Activated CD8-positive, alpha-beta memory T cell treated with anti-CD3 and anti-CD28 coated beads for 4 hours (primary cell): Measurements from ENCODE around the gene CHRNA4.

ENCODE experiments used
- DNase-seq, 2 donors: peaks; one replicate each; pipeline ENCODE4 v3.0.0-alpha.2; 2020; ENCODE audit warnings: low read depth in 2 of 2

The CHRNA4 gene

DNA sequence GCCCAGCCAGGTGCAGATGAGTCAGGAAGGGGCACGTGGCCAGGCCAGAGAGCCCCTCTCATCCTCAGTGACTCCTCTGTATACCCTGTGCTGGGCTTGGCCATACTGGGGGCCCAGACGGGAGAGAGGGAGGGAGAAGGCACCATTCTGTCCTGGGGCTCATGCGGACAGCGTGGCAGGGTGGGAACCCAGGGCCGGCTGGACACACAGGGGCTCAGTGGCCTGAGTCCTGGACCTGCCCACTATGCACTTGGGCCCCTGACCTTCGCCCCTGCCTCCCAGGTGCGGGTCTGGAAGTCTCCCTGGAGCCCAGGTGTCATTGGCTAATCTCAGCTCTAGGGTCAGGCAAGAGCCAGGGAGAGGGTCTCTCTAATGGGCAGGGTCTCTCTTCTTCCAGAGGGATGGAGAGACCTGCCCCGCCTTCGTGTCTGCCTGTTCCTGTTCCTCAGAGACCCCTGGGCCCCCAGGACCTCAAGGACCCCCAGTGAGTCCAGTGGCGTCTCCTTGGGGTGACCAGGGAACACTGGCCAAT lies 40.5 kb downstream of the CHRNA4 start:
- DNase-seq: no peak

GRCh38 chr20:63320041-63320511 lies 41.1 kb downstream of the CHRNA4 start:
- DNase-seq: no peak

DNA sequence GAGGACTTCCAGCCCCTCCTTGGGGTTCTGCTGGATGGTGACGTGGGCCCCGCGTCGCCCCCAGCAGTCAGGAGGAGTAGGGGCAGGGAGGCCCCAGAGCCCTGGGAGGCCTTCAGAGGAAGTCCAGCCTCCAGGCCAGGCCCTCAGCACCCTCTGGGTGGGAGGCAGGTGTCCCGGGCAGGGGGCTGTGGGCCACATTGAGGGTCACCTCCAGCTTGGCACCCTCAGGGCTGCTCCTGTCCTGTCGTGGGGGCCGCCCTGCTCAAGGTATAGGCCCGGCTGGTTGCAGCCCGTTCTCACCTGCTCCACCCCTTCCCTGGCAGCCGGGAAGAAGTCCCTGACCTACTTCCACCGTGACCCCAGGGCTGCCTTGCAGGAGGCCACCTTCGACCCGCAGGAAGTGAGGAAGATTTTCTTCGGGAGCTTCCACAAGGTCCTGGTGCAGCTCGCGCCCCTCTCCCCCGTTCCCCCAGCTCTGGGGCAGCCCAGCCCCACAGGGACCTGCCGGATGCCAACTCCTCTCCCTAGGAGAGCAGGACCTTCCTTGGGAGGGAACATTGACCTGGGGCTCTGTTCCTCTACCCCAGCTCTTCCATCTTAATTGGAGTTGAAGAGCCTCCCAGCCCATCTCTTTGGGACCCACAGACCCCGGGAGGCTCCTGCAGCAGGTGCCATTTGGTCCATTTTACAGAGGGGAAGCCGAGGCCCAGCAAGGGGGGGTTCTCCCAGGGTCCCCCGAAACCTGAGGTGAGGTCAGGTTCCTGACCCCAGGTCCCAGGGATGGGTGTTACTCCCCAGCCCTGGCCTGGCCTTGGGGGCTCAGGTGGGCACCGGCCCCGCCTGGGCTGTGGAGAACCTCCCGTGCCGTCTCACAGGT lies 41.7 kb downstream of the CHRNA4 start:
- DNase-seq: no peak

DNA sequence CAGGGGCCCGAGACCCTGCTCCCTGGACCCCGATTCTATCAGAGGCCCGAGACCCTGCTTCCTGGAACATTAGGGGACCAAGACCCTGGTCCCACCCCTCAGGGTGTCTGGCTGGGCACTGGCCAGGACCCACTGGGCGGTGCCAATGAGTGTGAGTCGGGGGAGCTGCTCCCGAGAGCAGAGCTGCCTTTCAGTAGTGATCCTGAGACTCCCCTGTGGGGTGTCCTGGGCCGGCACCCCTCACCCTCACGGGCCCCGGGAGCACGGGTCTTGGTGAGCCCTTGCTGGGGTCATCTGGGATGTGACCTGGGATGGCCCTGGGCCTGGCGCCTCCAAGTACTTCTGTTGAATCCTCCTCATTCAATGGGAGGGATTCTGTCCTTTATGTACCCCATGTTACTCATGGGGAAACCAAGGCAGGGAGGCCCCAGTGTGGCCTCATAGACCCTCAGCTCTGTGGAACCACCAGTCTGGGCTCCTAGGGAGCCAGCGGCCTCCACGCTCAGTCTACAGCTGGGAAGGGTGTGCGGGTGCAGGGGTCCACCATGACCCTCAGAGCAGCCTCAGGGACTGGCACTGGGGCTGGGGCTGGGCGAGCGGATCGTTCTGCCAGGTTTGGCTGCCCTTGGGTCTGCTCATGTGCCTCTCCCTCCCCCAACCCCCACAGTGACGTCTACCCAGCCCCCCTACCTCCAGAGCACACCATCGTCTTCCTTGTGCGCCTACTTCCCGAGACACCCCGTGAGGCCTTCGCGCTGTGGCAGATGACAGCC lies 42.6 kb downstream of the CHRNA4 start:
- DNase-seq: no peak

DNA sequence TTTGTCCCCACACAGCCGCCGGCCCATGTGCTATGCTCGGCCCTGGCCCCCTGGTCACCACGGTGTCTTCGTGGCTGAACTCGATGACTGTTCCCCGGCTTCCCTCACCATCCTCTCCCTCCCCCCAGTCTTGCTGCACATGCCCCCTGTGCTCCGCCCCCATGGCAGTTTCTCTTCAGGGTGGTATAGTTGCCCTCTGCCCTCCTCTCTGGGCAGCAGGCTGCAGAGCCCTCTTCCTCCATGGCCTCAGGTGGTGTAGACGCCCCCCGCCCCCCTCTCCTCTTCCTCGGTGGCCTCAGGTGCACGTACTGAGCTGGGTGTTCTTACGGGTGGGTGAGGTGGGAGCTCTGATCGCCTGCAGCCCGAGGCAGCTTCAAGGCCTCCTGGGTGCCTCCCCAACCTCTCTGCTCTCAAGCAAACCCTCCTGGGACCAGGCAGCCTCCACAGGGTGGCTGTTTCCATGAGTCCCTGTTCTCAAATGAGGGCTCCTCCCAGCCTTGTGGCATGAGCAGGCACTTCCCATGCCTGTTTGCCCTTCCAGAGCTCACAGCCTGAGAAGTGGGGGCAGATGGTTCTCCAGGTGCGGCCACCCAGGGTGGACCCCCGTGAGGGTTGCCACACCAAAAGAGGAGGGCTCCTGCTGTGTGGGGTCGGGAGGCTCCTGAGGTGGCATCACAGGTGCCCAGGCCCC lies 43.4 kb downstream of the CHRNA4 start:
- no peak for DNase-seq

- DNase-seq: no peak
These were observed 44.1 kb downstream of the CHRNA4 start for GRCh38 chr20:63317061-63317460.

DNA sequence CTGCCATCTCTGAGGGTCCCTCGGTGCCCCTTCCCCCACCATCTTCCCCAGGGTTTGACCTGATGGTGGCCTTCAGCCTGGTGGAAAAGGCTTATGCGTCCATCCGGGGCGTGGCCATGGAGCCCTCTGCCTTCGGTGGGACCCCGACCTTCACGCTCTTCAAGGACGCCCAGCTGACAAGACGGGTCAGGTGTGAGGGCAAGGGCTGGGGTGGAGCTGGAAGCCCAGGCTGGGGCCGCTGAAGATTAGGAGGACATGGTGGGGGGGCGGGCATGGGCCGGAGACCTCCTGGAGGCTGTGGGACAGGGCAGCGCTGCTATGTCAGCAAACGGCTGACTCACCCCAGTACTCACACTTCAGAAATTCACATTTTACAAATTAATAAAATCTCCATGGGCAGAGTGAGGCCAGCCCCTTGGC lies 44.6 kb downstream of the CHRNA4 start:
- no peak for DNase-seq

DNA sequence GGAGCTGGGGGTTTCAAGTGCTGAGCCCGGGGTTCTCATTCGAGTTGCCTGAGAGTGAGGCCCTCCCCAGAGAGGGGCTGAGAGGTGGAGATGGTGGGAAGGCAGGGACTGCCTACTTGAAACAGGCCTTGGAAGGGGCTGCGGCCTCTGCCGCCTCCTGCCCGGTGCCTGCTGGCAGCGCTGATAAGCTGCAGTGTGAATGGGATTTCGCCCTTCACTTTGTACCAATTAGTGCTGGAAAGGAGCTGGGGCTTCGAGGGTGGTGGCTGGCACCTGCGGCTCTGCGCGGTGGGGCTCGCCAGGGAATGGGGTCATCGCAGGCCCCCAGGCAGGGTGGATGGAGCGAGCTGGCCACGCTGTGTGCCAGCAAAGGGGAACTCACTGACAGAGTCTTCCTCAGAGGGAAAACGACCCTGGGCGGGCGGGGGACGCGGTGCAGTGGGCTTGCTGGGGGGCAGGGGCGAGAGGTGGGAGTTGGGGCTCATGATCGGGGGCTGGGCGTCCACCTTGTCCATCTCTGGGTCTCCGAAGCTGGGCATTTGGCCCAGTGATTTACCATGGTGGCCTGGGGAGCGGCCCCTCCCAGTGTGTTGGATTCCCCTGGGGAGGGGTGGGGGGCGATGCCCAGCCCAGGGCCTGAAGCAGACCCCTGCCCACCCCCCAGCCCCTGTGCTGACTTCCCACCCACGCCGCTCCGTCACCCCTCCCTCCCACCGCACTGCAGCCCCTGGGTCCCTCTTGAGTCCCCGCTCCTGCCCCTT lies 45.2 kb downstream of the CHRNA4 start:
- no peak for DNase-seq

DNA sequence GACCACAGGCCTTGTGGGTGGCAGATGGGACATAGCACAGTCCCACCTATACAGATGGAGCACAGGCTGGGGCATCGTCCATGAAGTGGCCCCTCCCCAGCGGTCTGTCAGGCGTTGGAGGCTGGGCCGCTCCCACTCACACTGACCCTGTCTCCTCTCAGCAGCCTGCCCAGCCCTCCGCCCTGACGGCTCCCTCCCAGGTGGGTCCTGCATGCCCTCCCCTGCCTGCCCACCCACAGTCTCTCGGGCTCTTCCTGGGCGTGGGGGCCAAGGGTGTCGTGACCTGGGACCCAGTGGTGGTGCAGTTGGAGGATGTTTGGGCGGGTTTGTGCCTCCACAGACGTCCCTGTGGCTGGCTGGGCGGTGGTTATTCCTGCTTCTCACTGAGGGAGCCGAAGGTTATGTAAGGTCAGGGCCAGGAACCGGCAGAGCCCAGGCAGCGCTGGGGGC lies 45.9 kb downstream of the CHRNA4 start:
- no peak for DNase-seq

DNA sequence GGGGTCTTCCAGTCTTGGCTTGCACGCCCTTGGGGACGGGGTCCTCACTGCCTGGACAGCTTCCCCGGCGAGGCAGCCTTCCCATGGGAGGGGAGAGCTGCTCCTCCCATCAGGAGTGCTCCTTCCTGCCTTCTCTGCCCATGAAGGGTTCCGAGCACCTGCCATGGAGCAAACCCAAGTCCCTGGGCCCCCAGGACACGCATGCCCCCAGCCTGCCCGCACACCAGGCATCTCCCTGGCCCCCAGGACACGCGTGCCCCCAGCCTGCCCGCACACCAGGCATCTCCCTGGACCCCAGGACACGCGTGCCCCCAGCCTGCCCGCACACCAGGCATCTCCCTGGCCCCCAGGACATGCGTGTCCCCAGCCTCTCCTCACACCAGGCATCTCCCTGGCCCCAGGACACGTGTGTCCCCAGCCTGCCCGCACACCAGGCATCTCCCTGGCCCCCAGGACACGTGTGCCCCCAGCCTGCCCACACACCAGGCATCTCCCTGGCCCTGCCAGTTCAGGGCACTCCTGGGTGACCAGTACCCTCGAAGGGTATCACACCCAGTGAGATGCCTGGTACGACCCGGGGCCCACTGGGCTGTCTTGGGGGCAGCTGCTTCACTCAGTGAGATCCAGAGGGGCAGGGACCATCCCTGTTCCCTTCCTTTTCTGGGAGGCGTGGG lies 46.4 kb downstream of the CHRNA4 start:
- no peak for DNase-seq

GRCh38 chr20:63314015-63314471 lies 47.1 kb downstream of the CHRNA4 start:
- no peak for DNase-seq

DNA sequence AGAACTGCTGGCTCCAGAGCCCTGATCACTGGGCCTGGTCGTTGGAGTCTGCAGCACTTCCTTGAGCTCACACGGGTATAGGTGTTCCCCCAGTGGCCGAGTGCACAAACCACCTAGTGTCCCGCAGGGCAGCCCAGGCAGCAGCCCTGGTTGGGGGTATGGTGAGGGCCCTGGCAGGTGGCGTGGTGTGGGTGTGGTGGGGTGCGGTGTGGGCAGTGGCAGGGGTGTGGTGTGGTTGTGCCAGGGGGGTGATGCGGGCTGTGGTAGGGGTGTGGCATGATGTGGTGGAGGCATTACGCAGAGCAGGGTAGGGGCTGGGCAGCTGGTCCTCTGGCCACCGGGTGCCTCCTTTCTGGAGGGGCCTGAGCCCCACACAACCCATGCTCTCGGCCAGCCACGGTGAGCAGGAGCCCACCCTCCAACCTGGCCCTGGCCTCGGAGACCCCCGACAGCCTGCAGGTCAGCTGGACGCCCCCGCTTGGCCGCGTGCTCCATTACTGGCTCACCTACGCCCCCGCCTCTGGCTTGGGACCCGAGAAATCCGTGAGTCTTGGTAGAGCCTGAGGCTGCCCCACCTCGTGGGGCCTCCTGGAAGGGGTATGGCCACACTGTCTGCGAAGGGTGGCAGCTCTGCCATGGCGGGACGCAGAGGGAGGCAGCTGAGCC lies 47.7 kb downstream of the CHRNA4 start:
- no peak for DNase-seq

DNA sequence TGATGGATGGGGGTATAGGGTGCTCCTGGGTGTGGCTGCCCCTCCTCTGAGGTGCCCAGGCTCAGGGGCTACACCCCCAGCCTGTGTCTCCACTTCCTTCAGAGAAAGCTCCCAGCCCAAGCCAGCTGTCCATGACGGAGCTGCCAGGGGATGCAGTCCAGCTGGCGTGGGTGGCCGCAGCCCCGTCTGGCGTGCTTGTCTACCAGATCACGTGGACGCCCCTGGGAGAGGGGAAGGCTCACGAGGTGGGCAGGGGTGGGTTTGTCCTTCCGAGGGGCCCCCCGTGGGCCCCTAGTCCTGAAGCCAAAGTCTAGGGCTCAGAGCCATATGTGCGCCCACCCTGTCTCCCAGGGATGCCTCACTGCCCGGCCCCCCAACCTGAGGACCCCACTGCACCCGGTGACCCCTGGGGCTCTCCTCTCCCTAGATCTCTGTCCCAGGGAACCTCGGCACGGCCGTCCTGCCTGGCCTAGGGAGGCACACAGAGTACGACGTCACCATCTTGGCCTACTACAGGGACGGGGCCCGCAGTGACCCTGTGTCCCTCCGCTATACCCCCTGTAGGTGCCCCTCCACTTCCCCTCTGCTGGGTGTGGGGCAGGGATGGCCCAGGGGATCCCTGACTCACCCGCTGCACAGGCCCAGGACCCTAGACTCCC lies 48.3 kb downstream of the CHRNA4 start:
- no peak for DNase-seq

DNA sequence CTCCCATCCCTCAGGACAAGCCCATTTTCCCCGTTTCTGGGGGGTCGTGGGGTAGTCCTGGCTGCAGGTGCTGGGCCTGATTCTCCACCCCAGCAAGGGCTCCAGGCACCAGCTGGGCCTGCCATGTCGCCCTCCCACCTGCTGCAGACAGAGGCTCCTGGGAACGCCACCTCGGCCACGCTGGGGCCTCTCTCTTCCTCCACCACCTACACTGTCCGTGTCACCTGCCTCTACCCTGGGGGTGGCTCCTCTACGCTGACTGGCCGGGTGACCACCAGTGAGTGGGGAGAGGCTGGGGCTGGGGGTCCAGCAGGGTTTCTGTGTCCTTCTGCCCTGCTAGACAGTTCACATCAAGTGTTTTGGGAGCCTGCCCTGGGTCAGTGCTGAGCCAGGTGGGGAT lies 48.9 kb downstream of the CHRNA4 start:
- DNase-seq: no peak

GRCh38 chr20:63311833-63312243 lies 49.3 kb downstream of the CHRNA4 start:
- DNase-seq: no peak

GRCh38 chr20:63311186-63311832 lies 49.8 kb downstream of the CHRNA4 start:
- DNase-seq: no peak

DNA sequence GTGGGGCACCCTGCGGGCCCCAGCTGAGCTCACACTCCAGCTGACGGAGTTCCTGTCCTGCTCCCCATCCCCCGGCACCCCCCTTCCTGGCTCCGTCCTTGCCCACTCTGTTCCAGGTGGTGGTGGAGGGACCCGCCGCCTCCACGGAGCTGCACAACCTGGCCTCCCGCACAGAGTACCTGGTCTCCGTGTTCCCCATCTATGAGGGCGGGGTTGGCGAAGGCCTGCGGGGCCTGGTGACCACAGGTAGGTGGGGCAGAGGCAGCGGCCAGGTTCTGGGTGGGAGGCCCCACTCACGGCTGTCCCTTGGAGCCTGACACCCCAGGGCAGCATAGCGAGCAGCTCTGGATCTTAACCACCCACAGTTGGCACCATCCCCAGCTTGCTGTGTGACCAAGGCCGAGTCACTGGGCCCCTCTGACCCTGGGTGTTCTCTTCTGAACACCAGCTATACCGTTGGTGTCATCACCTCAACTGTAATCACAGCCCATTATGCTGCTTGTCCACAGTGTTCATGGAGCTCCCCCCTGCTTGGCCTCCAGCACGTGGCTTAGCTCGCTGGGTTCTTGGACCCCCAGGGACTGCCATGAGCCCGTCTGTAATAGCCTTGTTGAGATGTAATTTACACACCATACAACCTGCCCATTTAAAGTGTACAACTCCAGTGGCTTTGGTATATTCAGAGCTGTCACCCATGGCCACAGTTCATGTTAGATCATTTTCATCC lies 50.7 kb downstream of the CHRNA4 start:
- DNase-seq: no peak
